ENCODE data around the gene BLTP1. TPM values are rescaled to one million over a fixed set of nuclear protein-coding genes. Genes with fewer than 3 reads are reported as not detected.

Gene BLTP1
- total RNA-seq, 4 donors from 2014 or later, result 58.7 to 167 (median 82.8) TPM

- Histone ChIP-seq H3K4me1 (peaks cover 7% of the 10 kb centered on the region), H3K36me3 (no peaks in the 10 kb centered on the region), H3K27ac (no peak overlapping the region), H3K4me3 (no peak overlapping the region), H3K9me3 (no peaks in the 10 kb centered on the region), H3K27me3 (no peaks in the 10 kb centered on the region)
- 95% methylated on average over 4 of the region's 4 CpGs for WGBS
- no peak for DNase-seq (ENCODE audit: low spot score in 2 of 2)
- no peak for TF ChIP-seq POLR2A (IDR thresholded peaks at IDR 0.05)
- no peak for TF ChIP-seq POLR2AphosphoS5 (IDR thresholded peaks at IDR 0.05)
- no peak for TF ChIP-seq CTCF (IDR thresholded peaks at IDR 0.05)
- TF ChIP-seq EP300 (IDR thresholded peaks at IDR 0.05), result no peak
Observed at GRCh38 chr4:122167369-122167768, 15.2 kb downstream of the BLTP1 start.

- Histone ChIP-seq H3K36me3 (no peaks in the 10 kb centered on the region), H3K27me3 (no peaks in the 10 kb centered on the region), H3K27ac (no peak overlapping the region), H3K9me3 (no peaks in the 10 kb centered on the region), H3K4me1 (no peaks in the 10 kb centered on the region), H3K4me3 (no peak overlapping the region)
- DNase-seq (ENCODE audit: low spot score in 2 of 2), result no peak
- no peak for TF ChIP-seq POLR2AphosphoS5 (IDR thresholded peaks at IDR 0.05)
- TF ChIP-seq POLR2A (IDR thresholded peaks at IDR 0.05), result no peak
- no peak for TF ChIP-seq CTCF (IDR thresholded peaks at IDR 0.05)
- TF ChIP-seq EP300 (IDR thresholded peaks at IDR 0.05), result no peak
- WGBS, result 59% methylated on average over 1 of the region's 1 CpG
Observed at GRCh38 chr4:122170775-122171174, 18.6 kb downstream of the BLTP1 start.

- peaks cover 3% of the 10 kb centered on the region for H3K36me3 ChIP-seq
- H3K27ac ChIP-seq, result no peak overlapping the region
- no peaks in the 10 kb centered on the region for H3K27me3 ChIP-seq
- H3K4me3 ChIP-seq, result no peak overlapping the region
- no peak for DNase-seq (ENCODE audit: low spot score in 2 of 2)
- H3K9me3 ChIP-seq, result no peaks in the 10 kb centered on the region
- TF ChIP-seq CTCF (IDR thresholded peaks at IDR 0.05) (no peak), EP300 (IDR thresholded peaks at IDR 0.05) (no peak), POLR2AphosphoS5 (IDR thresholded peaks at IDR 0.05) (no peak), POLR2A (IDR thresholded peaks at IDR 0.05) (no peak)
- no peaks in the 10 kb centered on the region for H3K4me1 ChIP-seq
Observed at GRCh38 chr4:122171323-122171722, 19.2 kb downstream of the BLTP1 start.

GRCh38 chr4:122172266-122172665, 20.1 kb downstream of the BLTP1 start:
- Histone ChIP-seq H3K4me3 (no peak overlapping the region), H3K36me3 (peaks cover 13% of the 10 kb centered on the region), H3K27ac (no peak overlapping the region), H3K27me3 (no peaks in the 10 kb centered on the region), H3K9me3 (no peaks in the 10 kb centered on the region), H3K4me1 (no peaks in the 10 kb centered on the region)
- 94% methylated on average over 1 of the region's 1 CpG for WGBS
- DNase-seq (ENCODE audit: low spot score in 2 of 2), result no peak
- TF ChIP-seq CTCF (IDR thresholded peaks at IDR 0.05) (no peak), POLR2AphosphoS5 (IDR thresholded peaks at IDR 0.05) (no peak), POLR2A (IDR thresholded peaks at IDR 0.05) (no peak), EP300 (IDR thresholded peaks at IDR 0.05) (no peak)

- Histone ChIP-seq H3K4me1 (no peaks in the 10 kb centered on the region), H3K27ac (no peak overlapping the region), H3K9me3 (no peaks in the 10 kb centered on the region), H3K27me3 (no peaks in the 10 kb centered on the region), H3K4me3 (no peak overlapping the region), H3K36me3 (peaks cover 42% of the 10 kb centered on the region)
- 97% methylated on average over 1 of the region's 1 CpG for WGBS
- no peak for DNase-seq (ENCODE audit: low spot score in 2 of 2)
- no peak for TF ChIP-seq POLR2AphosphoS5 (IDR thresholded peaks at IDR 0.05)
- TF ChIP-seq CTCF (IDR thresholded peaks at IDR 0.05), result no peak
- TF ChIP-seq POLR2A (IDR thresholded peaks at IDR 0.05), result no peak
- no peak for TF ChIP-seq EP300 (IDR thresholded peaks at IDR 0.05)
Observed at GRCh38 chr4:122178961-122179360, 26.8 kb downstream of the BLTP1 start.
